Hindlimb muscle (tissue), 1 donor: ENCODE results near the gene FBP1. TPM values are rescaled to one million over a fixed set of nuclear protein-coding genes. Genes with fewer than 3 reads are reported as not detected.
"Not testable (repeated sequence)": the region's sequence is repeated elsewhere in the genome, so short reads cannot be mapped to it uniquely, and the experiment has no call there.

Source experiments
- DNase-seq: peaks from one replicate; pipeline ENCODE4 v3.0.0-alpha.2; 2013
- polyA plus RNA-seq: library from polyadenylated mRNA; unstranded; fragments of 120-200 nt; gene quantifications from one replicate; pipeline ENCODE4 v1.2.1, GENCODE V29; 2013; ENCODE audit not compliant: insufficient read length

Gene FBP1
- polyA plus RNA-seq, 1 donor, result 0.45 TPM

GRCh38 chr9:94568972-94569712 is 70.2 kb downstream of the FBP1 start:
- DNase-seq, result no peak

- DNase-seq, result no peak
These were observed 70.9 kb downstream of the FBP1 start for GRCh38 chr9:94568250-94568889.

GRCh38 chr9:94567271-94567670 is 72.0 kb downstream of the FBP1 start:
- DNase-seq, result no peak

GRCh38 chr9:94566550-94566949 is 72.8 kb downstream of the FBP1 start:
- DNase-seq, result no peak

- DNase-seq, result not testable (repeated sequence)
These were observed 75.0 kb downstream of the FBP1 start for GRCh38 chr9:94564279-94564678.

- no peak for DNase-seq
These were observed 75.8 kb downstream of the FBP1 start for GRCh38 chr9:94563548-94563947.

GRCh38 chr9:94560237-94560636 is 79.1 kb downstream of the FBP1 start:
- no peak for DNase-seq

- no peak for DNase-seq
These were observed 81.9 kb downstream of the FBP1 start for GRCh38 chr9:94557376-94557775.

GRCh38 chr9:94554439-94555331 is 84.6 kb downstream of the FBP1 start, which contains the start of gene PCAT7:
TSS of gene PCAT7 (plus strand) at chr9:94555083.
- DNase-seq, result peak; percentile 24

- no peak for DNase-seq
These were observed 85.3 kb downstream of the FBP1 start for GRCh38 chr9:94554078-94554438.

Other genes with a start within 250 kb of the FBP1 start
- 8.4 TPM for gene PCAT7, start 84.4 kb downstream of the FBP1 start, polyA plus RNA-seq
- 86.4 TPM for gene FBP2, start 45.7 kb downstream of the FBP1 start, polyA plus RNA-seq
- 36.1 TPM for gene AOPEP, start 87.2 kb upstream of the FBP1 start, polyA plus RNA-seq